Gastrocnemius medialis (tissue), 4 donors: ENCODE data around the gene CYTL1. TPM values are rescaled to one million over a fixed set of nuclear protein-coding genes. Genes with fewer than 3 reads are reported as not detected.

Experiments used
- ATAC-seq, 2 donors: fragments of 150-250 bp; one replicate each; pipeline ENCODE4 v1.9.1; 2016
- DNase-seq, 2 donors: peaks; one replicate each; pipeline ENCODE4 v3.0.0-alpha.2; 2019
- H3K27ac ChIP-seq, 4 donors: fragments of 200-600 bp; sonication (generic); 1 replicate in 1 of 4; 2 replicates in 3 of 4; pipeline ENCODE4 v1.5.1; 2016 to 2018; ENCODE audit warnings: mild to moderate bottlenecking in 2 of 4, moderate library complexity in 1 of 4
- H3K27me3 ChIP-seq, 3 donors: fragments of 200-600 bp; sonication (generic) in 2 of 3; 1 replicate in 1 of 3; 2 replicates in 2 of 3; pipeline versions ENCODE4 v1.5.1 to v1.6.0; 2016 to 2019; ENCODE audit warnings: mild to moderate bottlenecking in 1 of 3, moderate library complexity in 1 of 3
- H3K36me3 ChIP-seq, 2 donors: fragments of 200-600 bp; sonication (generic) in 1 of 2; one replicate each; pipeline ENCODE4 v1.5.1; 2017 to 2018
- H3K4me1 ChIP-seq, 2 donors: fragments of 200-600 bp; sonication (generic) in 1 of 2; one replicate each; pipeline ENCODE4 v1.5.1; 2016 to 2017; ENCODE audit warnings: mild to moderate bottlenecking in 2 of 2
- H3K4me3 ChIP-seq, 4 donors: fragments of 200-600 bp; sonication (generic) in 3 of 4; 1 replicate in 1 of 4; 2 replicates in 3 of 4; pipeline ENCODE4 v1.5.1; 2016 to 2019; ENCODE audit warnings: mild to moderate bottlenecking in 2 of 4
- H3K9me3 ChIP-seq, 3 donors: fragments of 200-600 bp; sonication (generic) in 2 of 3; 1 replicate in 1 of 3; 2 replicates in 2 of 3; pipeline ENCODE4 v1.5.1; 2016 to 2019
- CTCF ChIP-seq, 5 experiments: fragments of 450-650 bp in 3 of 5; fragments of 200-600 bp in 2 of 5; sonication (generic) in 2 of 5; IDR thresholded peaks in 4 of 5; conservative IDR thresholded peaks in 1 of 5; 1 replicate in 4 of 5; 2 replicates in 1 of 5; pipeline ENCODE4 v1.5.1; 2016 to 2019; ENCODE audit warnings: antibody characterized with exemption in 5 of 5, mild to moderate bottlenecking in 3 of 5, moderate library complexity in 3 of 5
- POLR2A ChIP-seq, 2 donors: fragments of 450-650 bp; IDR thresholded peaks; one replicate each; pipeline ENCODE4 v1.6.1; 2017; ENCODE audit warnings: antibody characterized with exemption in 2 of 2, mild to moderate bottlenecking in 2 of 2, moderate library complexity in 2 of 2
- in situ Hi-C, 4 donors: fragments of 200-750 bp; cut with MboI; loops; one replicate each; pipeline versions ENCODE4 v1.15.0 to v1.8.0; 2017; ENCODE audit warnings: low sequenced_read_pairs in 4 of 4
- intact Hi-C: fragments of 100-400 bp; cut with DNase I; formaldehyde crosslinking; loops from one replicate; pipeline ENCODE4 v1.15.1; 2023; ENCODE audit warnings: low total_unique reads
- total RNA-seq, 4 donors: library from RNA; depleted of rRNA; stranded (reverse); fragments of >200 nt; gene quantifications; one replicate each; pipeline versions ENCODE4 v1.1.0 to v1.2.3, GENCODE V29; 2016

The CYTL1 gene
- total RNA-seq, 4 donors from 2014 or later, result not detected

GRCh38 chr4:4971796-4972195 is 47.5 kb downstream of the CYTL1 start:
- intact Hi-C loops, result no loop called here
- TF ChIP-seq CTCF (IDR thresholded peaks at IDR 0.05 in 4 of 5, conservative IDR thresholded peaks at IDR 0.05 in 1 of 5) (no peak), POLR2A (IDR thresholded peaks at IDR 0.05) (no peak)
- Histone ChIP-seq H3K9me3 (no peaks in the 10 kb centered on the region), H3K4me1 (no peaks in the 10 kb centered on the region), H3K36me3 (no peaks in the 10 kb centered on the region), H3K4me3 (no peak overlapping the region), H3K27me3 (no peaks in the 10 kb centered on the region), H3K27ac (no peak overlapping the region)
- in situ Hi-C loops, result no loop called here
- no peak for ATAC-seq
- DNase-seq, result no peak

- in situ Hi-C loops, result no loop called here
- peak; percentile 29 to 76 for DNase-seq
- Histone ChIP-seq H3K4me1 (no peaks in the 10 kb centered on the region), H3K27me3 (no peaks in the 10 kb centered on the region), H3K4me3 (no peak overlapping the region), H3K9me3 (no peaks in the 10 kb centered on the region), H3K36me3 (no peaks in the 10 kb centered on the region), H3K27ac (peak overlapping the region in 2 of 4 donors; percentile 5 to 31)
- peak; percentile 78 to 82 for ATAC-seq
- intact Hi-C loops, result no loop called here
- no peak for TF ChIP-seq CTCF (IDR thresholded peaks at IDR 0.05 in 4 of 5, conservative IDR thresholded peaks at IDR 0.05 in 1 of 5)
- TF ChIP-seq POLR2A (IDR thresholded peaks at IDR 0.05), result no peak
These were observed 50.0 kb downstream of the CYTL1 start for GRCh38 chr4:4969298-4969697.

GRCh38 chr4:4968161-4968725 is 51.0 kb downstream of the CYTL1 start:
- no peaks in the 10 kb centered on the region for H3K36me3 ChIP-seq
- H3K9me3 ChIP-seq, result peaks cover 0 to 3% (median 2%) of the 10 kb centered on the region in 3 donors
- no peak overlapping the region for H3K27ac ChIP-seq
- no peaks in the 10 kb centered on the region for H3K27me3 ChIP-seq
- intact Hi-C loops (no loop called here), in situ Hi-C loops (no loop called here)
- H3K4me1 ChIP-seq, result no peaks in the 10 kb centered on the region
- DNase-seq, result no peak
- TF ChIP-seq POLR2A (IDR thresholded peaks at IDR 0.05) (no peak), CTCF (IDR thresholded peaks at IDR 0.05 in 4 of 5, conservative IDR thresholded peaks at IDR 0.05 in 1 of 5) (no peak)
- no peak overlapping the region for H3K4me3 ChIP-seq
- no peak for ATAC-seq

Other genes starting within 250 kb of the CYTL1 start
- 1 to 10 TPM; 1.2 to 4.4 (median 2.5) TPM for gene MSX1, start 159.8 kb downstream of the CYTL1 start, total RNA-seq
- gene STK32B, start 32.0 kb upstream of the CYTL1 start, total RNA-seq, result under 1 TPM in 3 of 4 donors, not detected in 1; 0.46 to 0.68 (median 0.49) TPM